Ishikawa (cell line): ENCODE results near the gene ZBTB2.

ENCODE experiments used
- CEBPB ChIP-seq: IDR thresholded peaks from 2 replicates; pipeline ENCODE4 v1.6.1; 2012
- CREB1 ChIP-seq: IDR thresholded peaks from 2 replicates; pipeline ENCODE4 v1.6.1; 2012; ENCODE audit warnings: low read depth
- EGR1 ChIP-seq: IDR thresholded peaks from 2 replicates; pipeline ENCODE4 v1.6.1; 2012
- EP300 ChIP-seq: IDR thresholded peaks from 2 replicates; pipeline ENCODE4 v1.6.1; 2012; ENCODE audit warnings: borderline replicate concordance
- FOXM1 ChIP-seq: IDR thresholded peaks from 2 replicates; pipeline ENCODE4 v1.6.1; 2012; ENCODE audit warnings: low read depth, borderline replicate concordance
- MAX ChIP-seq: IDR thresholded peaks from 2 replicates; pipeline ENCODE4 v1.6.1; 2012
- NFIC ChIP-seq: IDR thresholded peaks from 2 replicates; pipeline ENCODE4 v1.6.1; 2012
- RAD21 ChIP-seq: IDR thresholded peaks from 2 replicates; pipeline ENCODE4 v1.6.1; 2012; ENCODE audit warnings: low read depth
- REST ChIP-seq: IDR thresholded peaks from 2 replicates; pipeline ENCODE4 v1.6.1; 2012; ENCODE audit warnings: low read depth, mild to moderate bottlenecking
- TAF1 ChIP-seq: IDR thresholded peaks from 2 replicates; pipeline ENCODE4 v1.6.1; 2012; ENCODE audit warnings: low read depth, mild to moderate bottlenecking
- TCF12 ChIP-seq: IDR thresholded peaks from 2 replicates; pipeline ENCODE4 v1.6.1; 2012; ENCODE audit warnings: low read depth
- TEAD4 ChIP-seq: IDR thresholded peaks from 2 replicates; pipeline ENCODE4 v1.6.1; 2012
- USF1 ChIP-seq: IDR thresholded peaks from 2 replicates; pipeline ENCODE4 v1.6.1; 2012
- YY1 ChIP-seq: IDR thresholded peaks from 2 replicates; pipeline ENCODE4 v1.6.1; 2012; ENCODE audit warnings: low read depth
- ZBTB7A ChIP-seq: IDR thresholded peaks from 2 replicates; pipeline ENCODE4 v1.6.1; 2012; ENCODE audit warnings: low read depth

Gene ZBTB2

GRCh38 chr6:151341476-151342195 lies 49.7 kb downstream of the ZBTB2 start:
- no peak for TF ChIP-seq NFIC
- TF ChIP-seq REST: no peak

- TF ChIP-seq NFIC (no peak), EGR1 (no peak), MAX (no peak), TCF12 (no peak), USF1 (no peak), RAD21 (no peak), TEAD4 (no peak), EP300 (no peak), FOXM1 (no peak), TAF1 (no peak), CREB1 (no peak), CEBPB (no peak), YY1 (no peak), ZBTB7A (no peak), REST (no peak)
Observed at GRCh38 chr6:151340219-151340978, 51.0 kb downstream of the ZBTB2 start.

GRCh38 chr6:151339369-151339768 lies 52.0 kb downstream of the ZBTB2 start:
- TF ChIP-seq FOXM1: no peak
- TF ChIP-seq ZBTB7A: no peak
- TF ChIP-seq USF1: no peak
- TF ChIP-seq MAX: no peak
- no peak for TF ChIP-seq TEAD4
- no peak for TF ChIP-seq TAF1
- TF ChIP-seq REST: no peak
- no peak for TF ChIP-seq YY1
- no peak for TF ChIP-seq EP300
- TF ChIP-seq RAD21: no peak
- TF ChIP-seq CEBPB: no peak
- TF ChIP-seq TCF12: no peak
- TF ChIP-seq CREB1: no peak
- TF ChIP-seq EGR1: no peak

- TF ChIP-seq NFIC (no peak), CEBPB (no peak), FOXM1 (no peak), TAF1 (no peak), TCF12 (no peak), REST (no peak), CREB1 (no peak), EP300 (no peak), EGR1 (no peak), ZBTB7A (no peak), MAX (no peak), YY1 (no peak), TEAD4 (no peak), USF1 (no peak), RAD21 (no peak)
Observed at GRCh38 chr6:151338651-151339200, 52.6 kb downstream of the ZBTB2 start.
